HL-60 (cell line): Measurements from ENCODE around the gene FEZF2.

Experiments
- DNase-seq, 2 experiments: peaks; one replicate each; pipeline ENCODE4 v3.0.0-alpha.2; 2010 to 2020; ENCODE audit warnings: low read depth in 1 of 2, low spot score in 1 of 2
- H3K27ac ChIP-seq: fragments of 250-450 bp; sonication (Bioruptor Pico); replicated peaks from 2 replicates; pipeline ENCODE4 v1.5.1; 2020; ENCODE audit warnings: mild to moderate bottlenecking, moderate library complexity
- H3K27me3 ChIP-seq: fragments of 250-450 bp; sonication (Bioruptor Pico); 2 replicates; pipeline ENCODE4 v1.5.1; 2021; ENCODE audit warnings: mild to moderate bottlenecking, moderate library complexity; ENCODE audit not compliant: insufficient read depth, poor library complexity, severe bottlenecking
- H3K4me3 ChIP-seq: replicated peaks from 2 replicates; pipeline ENCODE4 v1.5.1; 2011; ENCODE audit warnings: mild to moderate bottlenecking, control low read depth, low read length; ENCODE audit not compliant: insufficient read depth
- GABPA ChIP-seq: IDR thresholded peaks from 2 replicates; pipeline ENCODE4 v1.6.1; 2012; ENCODE audit warnings: low read depth
- POLR2AphosphoS5 ChIP-seq: IDR thresholded peaks from 2 replicates; pipeline ENCODE4 v1.6.1; 2012; ENCODE audit warnings: low read depth
- REST ChIP-seq: IDR thresholded peaks from 2 replicates; pipeline ENCODE4 v1.6.1; 2012; ENCODE audit warnings: low read depth; ENCODE audit not compliant: insufficient replicate concordance
- SPI1 ChIP-seq: IDR thresholded peaks from 2 replicates; pipeline ENCODE4 v1.6.1; 2012; ENCODE audit warnings: low read depth, mild to moderate bottlenecking, borderline replicate concordance
- TF ChIP-seq, protein P1 (sequence below): IDR thresholded peaks from one replicate; pipeline ENCODE4 v1.5.1; 2011; ENCODE audit warnings: low read length, control low read depth, inconsistent platforms; ENCODE audit not compliant: insufficient read depth

The FEZF2 gene

DNA sequence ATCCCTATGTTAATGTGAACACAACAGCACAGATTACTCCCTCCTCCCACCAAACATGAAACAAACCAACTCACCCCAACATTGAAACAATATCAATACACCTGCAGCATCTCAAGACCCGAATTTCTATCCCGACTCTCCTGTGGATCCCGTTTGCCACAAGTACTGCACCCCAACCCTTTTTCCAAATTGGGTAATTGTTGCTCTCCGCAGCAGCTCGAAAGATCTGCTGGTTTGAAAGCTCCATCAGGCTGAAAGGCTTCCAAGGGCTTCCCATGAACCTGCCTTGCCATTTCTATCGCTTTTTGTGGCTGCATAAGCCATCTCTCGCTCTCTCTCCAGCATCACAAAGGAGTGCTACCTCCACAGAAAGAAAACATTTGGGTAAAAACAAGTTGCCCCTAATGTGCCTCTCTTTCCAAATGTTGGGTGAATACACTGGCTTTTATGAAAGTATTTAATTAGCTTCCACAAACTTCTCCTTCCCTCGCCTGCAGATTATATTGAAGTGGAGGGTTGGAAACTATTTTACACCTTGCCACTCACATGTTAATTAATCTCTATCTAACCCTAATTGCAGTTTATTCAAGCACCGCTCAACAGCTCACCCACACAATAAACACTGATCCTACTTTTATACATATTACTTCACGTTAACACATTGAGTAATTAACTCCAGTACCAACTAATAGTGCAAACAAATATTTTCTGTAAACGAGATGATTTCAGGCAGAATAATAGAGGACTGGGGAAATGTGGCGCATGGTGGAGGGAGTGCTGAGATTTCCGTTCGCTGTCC, 2.5 kb upstream of the FEZF2 start:
- TF ChIP-seq, protein P1, sequence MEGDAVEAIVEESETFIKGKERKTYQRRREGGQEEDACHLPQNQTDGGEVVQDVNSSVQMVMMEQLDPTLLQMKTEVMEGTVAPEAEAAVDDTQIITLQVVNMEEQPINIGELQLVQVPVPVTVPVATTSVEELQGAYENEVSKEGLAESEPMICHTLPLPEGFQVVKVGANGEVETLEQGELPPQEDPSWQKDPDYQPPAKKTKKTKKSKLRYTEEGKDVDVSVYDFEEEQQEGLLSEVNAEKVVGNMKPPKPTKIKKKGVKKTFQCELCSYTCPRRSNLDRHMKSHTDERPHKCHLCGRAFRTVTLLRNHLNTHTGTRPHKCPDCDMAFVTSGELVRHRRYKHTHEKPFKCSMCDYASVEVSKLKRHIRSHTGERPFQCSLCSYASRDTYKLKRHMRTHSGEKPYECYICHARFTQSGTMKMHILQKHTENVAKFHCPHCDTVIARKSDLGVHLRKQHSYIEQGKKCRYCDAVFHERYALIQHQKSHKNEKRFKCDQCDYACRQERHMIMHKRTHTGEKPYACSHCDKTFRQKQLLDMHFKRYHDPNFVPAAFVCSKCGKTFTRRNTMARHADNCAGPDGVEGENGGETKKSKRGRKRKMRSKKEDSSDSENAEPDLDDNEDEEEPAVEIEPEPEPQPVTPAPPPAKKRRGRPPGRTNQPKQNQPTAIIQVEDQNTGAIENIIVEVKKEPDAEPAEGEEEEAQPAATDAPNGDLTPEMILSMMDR: no peak
- TF ChIP-seq GABPA (no peak), POLR2AphosphoS5 (no peak), SPI1 (no peak), REST (no peak)
- Histone ChIP-seq H3K27ac (no peak overlapping the region), H3K4me3 (no peak overlapping the region), H3K27me3 (peaks cover 66% of the 10 kb centered on the region)
- DNase-seq: no peak

DNA sequence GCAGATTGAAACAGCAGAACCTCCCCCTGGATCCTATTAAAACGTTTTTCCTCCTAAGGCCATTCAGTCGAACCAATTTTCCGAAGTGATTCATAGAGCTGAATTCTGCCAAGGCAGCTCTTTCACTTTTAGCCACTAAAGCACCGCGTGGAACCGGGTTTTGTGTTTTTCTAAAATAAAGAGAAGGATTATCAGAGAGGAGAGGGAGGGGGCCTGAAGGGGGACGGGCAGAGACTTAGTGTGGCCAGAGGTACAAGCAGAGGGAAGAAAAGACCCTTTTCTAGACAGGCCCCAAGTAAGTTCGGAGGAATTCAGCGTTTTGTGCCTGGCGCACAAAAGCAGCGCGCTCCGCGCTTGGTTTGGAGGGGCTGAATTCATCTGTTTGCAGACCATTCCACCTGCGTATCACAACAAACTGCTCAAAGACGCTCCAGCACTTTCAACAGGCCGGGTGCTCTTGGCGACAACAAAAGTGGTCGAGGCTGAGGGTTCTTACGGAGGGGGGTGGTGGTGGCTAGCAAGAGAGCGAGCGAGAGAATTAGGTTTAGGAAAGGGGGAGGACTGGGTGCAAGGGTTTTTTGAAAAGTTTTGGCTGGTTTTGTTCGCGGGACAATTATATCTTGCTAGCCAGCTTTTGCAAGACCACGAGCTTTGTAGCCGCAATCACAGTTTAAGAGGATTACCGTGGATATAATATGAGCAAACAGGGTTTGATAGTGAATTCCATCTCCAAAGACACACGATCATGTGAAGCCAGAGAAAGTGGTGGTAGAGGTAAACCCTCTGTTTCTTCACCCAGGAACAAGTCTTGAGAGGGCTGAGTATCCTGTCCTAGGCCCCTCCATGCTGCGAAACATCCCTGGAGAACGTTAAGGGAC, 1.2 kb upstream of the FEZF2 start:
- DNase-seq: no peak
- no peak for TF ChIP-seq REST
- TF ChIP-seq POLR2AphosphoS5: no peak
- no peak for TF ChIP-seq SPI1
- TF ChIP-seq GABPA: no peak
- TF ChIP-seq, protein P1: no peak
- H3K27me3 ChIP-seq: peaks cover 66% of the 10 kb centered on the region

GRCh38 chr3:62373714-62374333, 474 bp upstream of the FEZF2 start:
- DNase-seq: no peak
- TF ChIP-seq POLR2AphosphoS5 (no peak), REST (no peak), SPI1 (no peak), GABPA (no peak)
- TF ChIP-seq, protein P1: no peak
- no peak overlapping the region for H3K27ac ChIP-seq
- H3K27me3 ChIP-seq: peaks cover 64% of the 10 kb centered on the region
- H3K4me3 ChIP-seq: no peak overlapping the region

More for the DNA sequence above, 1.2 kb upstream of the FEZF2 start:
- H3K4me3 ChIP-seq: no peak overlapping the region
- no peak overlapping the region for H3K27ac ChIP-seq
